Measurements from ENCODE around the gene ABCC8. TPM values are rescaled to one million over a fixed set of nuclear protein-coding genes. Genes with fewer than 3 reads are reported as not detected.

The ABCC8 gene
- polyA plus RNA-seq, 1 experiment: not detected

GRCh38 chr11:17516551-17517150, 40.0 kb upstream of the ABCC8 start:
- no peak for DNase-seq (ENCODE audit: low read depth, low spot score)
- ChIA-PET CTCF (interaction anchor here (5.3 kb wide), 1 partner anchor 11 kb away, joined by 31 read pairs; no protein-coding TSS in a partner anchor), POLR2A (no interaction called here)
- TF ChIP-seq CTCF (IDR thresholded peaks at IDR 0.05; ENCODE audit: low read depth, low read length): no peak
- H3K27ac ChIP-seq (ENCODE audit: low read depth, low read length): no peak overlapping the region
- no peaks in the 10 kb centered on the region; the same call in 1 of the 2 replicates for H3K9me3 ChIP-seq (ENCODE audit: control insufficient read depth, insufficient read depth, low read length)
- peaks cover 7% of the 10 kb centered on the region for H3K27me3 ChIP-seq (ENCODE audit: control insufficient read depth, insufficient read depth, low read length)
- no peak overlapping the region for H3K4me3 ChIP-seq (ENCODE audit: low read depth, low read length)

- Histone ChIP-seq H3K27me3 (ENCODE audit: control insufficient read depth, insufficient read depth, low read length) (peaks cover 7% of the 10 kb centered on the region), H3K4me3 (ENCODE audit: low read depth, low read length) (no peak overlapping the region), H3K27ac (ENCODE audit: low read depth, low read length) (no peak overlapping the region), H3K9me3 (ENCODE audit: control insufficient read depth, insufficient read depth, low read length) (no peaks in the 10 kb centered on the region; the same call in 1 of the 2 replicates)
- DNase-seq (ENCODE audit: low read depth, low spot score): no peak
- ChIA-PET POLR2A (no interaction called here), CTCF (interaction anchor here (5.3 kb wide), 1 partner anchor 12 kb away, joined by 31 read pairs; no protein-coding TSS in a partner anchor)
- no peak for TF ChIP-seq CTCF (IDR thresholded peaks at IDR 0.05; ENCODE audit: low read depth, low read length)
These were observed 39.0 kb upstream of the ABCC8 start for GRCh38 chr11:17515443-17516176.

- Histone ChIP-seq H3K4me3 (ENCODE audit: low read depth, low read length) (no peak overlapping the region), H3K27ac (ENCODE audit: low read depth, low read length) (no peak overlapping the region), H3K9me3 (ENCODE audit: control insufficient read depth, insufficient read depth, low read length) (no peaks in the 10 kb centered on the region; the same call in 1 of the 2 replicates), H3K27me3 (ENCODE audit: control insufficient read depth, insufficient read depth, low read length) (peaks cover 7% of the 10 kb centered on the region)
- no peak for TF ChIP-seq CTCF (IDR thresholded peaks at IDR 0.05; ENCODE audit: low read depth, low read length)
- DNase-seq (ENCODE audit: low read depth, low spot score): no peak
- CTCF ChIA-PET: interaction anchor here (0.6 to 3.3 kb wide), 2 partner anchors 13 kb away, joined by 3 to 16 read pairs; no protein-coding TSS in a partner anchor
- POLR2A ChIA-PET: no interaction called here
These were observed 37.8 kb upstream of the ABCC8 start for GRCh38 chr11:17514476-17514875.

GRCh38 chr11:17513853-17514252, 37.2 kb upstream of the ABCC8 start:
- H3K9me3 ChIP-seq (ENCODE audit: control insufficient read depth, insufficient read depth, low read length): no peaks in the 10 kb centered on the region; the same call in 1 of the 2 replicates
- no peak overlapping the region for H3K4me3 ChIP-seq (ENCODE audit: low read depth, low read length)
- DNase-seq (ENCODE audit: low read depth, low spot score): no peak
- no peak overlapping the region for H3K27ac ChIP-seq (ENCODE audit: low read depth, low read length)
- TF ChIP-seq CTCF (IDR thresholded peaks at IDR 0.05; ENCODE audit: low read depth, low read length): no peak
- peaks cover 9% of the 10 kb centered on the region for H3K27me3 ChIP-seq (ENCODE audit: control insufficient read depth, insufficient read depth, low read length)
- ChIA-PET CTCF (interaction anchor here (3.3 kb wide), 1 partner anchor 14 kb away, joined by 16 read pairs; no protein-coding TSS in a partner anchor), POLR2A (no interaction called here)

GRCh38 chr11:17512101-17512500, 35.5 kb upstream of the ABCC8 start:
- Histone ChIP-seq H3K27me3 (ENCODE audit: control insufficient read depth, insufficient read depth, low read length) (peaks cover 11% of the 10 kb centered on the region), H3K4me3 (ENCODE audit: low read depth, low read length) (no peak overlapping the region), H3K27ac (ENCODE audit: low read depth, low read length) (no peak overlapping the region), H3K9me3 (ENCODE audit: control insufficient read depth, insufficient read depth, low read length) (no peaks in the 10 kb centered on the region)
- CTCF ChIA-PET: interaction anchor here (1.3 to 3.3 kb wide), 2 partner anchors 16 to 128 kb away, joined by 5 to 16 read pairs; no protein-coding TSS in a partner anchor
- TF ChIP-seq CTCF (IDR thresholded peaks at IDR 0.05; ENCODE audit: low read depth, low read length): no peak
- POLR2A ChIA-PET: no interaction called here
- no peak for DNase-seq (ENCODE audit: low read depth, low spot score)

Data from AG04450 (cell line).